ENCODE data around the gene FMC1. TPM values are rescaled to one million over a fixed set of nuclear protein-coding genes. Genes with fewer than 3 reads are reported as not detected.

Gene FMC1
- total RNA-seq, 1 donor from 2014 or later: 10.4 TPM

DNA sequence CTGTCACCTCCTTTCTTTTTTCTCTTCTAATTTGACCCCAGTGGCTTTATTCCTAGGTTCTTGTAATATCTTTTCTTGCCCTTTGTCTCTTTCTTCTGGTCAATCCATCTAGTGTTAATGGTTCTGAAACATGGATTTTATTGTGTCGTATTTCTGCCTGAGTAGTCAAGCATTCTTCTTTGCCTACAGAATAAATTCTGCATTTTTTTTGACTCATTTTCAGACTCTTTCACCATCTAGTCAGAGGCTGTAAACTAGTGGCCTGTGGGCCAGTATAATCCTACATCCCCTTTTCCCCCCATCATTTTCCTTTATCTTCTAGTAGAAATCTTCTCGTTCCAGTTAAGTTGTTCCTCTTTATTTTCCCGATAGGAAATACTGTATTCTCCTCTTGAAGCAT, 48.0 kb downstream of the FMC1 start:
- H3K36me3 Mint-ChIP-seq: peaks cover 35% of the 10 kb centered on the region
- no peak overlapping the region for H3K4me3 Mint-ChIP-seq
- H3K4me1 Mint-ChIP-seq: no peaks in the 10 kb centered on the region
- no peak overlapping the region for H3K27ac Mint-ChIP-seq
- DNase-seq (ENCODE audit: low spot score in 2 of 2, unreplicated experiment in 2 of 2): no peak
- no peaks in the 10 kb centered on the region for H3K9me3 Mint-ChIP-seq
- no peaks in the 10 kb centered on the region for H3K27me3 Mint-ChIP-seq (ENCODE audit: low read depth)
- TF ChIP-seq, protein P1, sequence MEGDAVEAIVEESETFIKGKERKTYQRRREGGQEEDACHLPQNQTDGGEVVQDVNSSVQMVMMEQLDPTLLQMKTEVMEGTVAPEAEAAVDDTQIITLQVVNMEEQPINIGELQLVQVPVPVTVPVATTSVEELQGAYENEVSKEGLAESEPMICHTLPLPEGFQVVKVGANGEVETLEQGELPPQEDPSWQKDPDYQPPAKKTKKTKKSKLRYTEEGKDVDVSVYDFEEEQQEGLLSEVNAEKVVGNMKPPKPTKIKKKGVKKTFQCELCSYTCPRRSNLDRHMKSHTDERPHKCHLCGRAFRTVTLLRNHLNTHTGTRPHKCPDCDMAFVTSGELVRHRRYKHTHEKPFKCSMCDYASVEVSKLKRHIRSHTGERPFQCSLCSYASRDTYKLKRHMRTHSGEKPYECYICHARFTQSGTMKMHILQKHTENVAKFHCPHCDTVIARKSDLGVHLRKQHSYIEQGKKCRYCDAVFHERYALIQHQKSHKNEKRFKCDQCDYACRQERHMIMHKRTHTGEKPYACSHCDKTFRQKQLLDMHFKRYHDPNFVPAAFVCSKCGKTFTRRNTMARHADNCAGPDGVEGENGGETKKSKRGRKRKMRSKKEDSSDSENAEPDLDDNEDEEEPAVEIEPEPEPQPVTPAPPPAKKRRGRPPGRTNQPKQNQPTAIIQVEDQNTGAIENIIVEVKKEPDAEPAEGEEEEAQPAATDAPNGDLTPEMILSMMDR (IDR thresholded peaks at IDR 0.05; ENCODE audit: unreplicated experiment): no peak

DNA sequence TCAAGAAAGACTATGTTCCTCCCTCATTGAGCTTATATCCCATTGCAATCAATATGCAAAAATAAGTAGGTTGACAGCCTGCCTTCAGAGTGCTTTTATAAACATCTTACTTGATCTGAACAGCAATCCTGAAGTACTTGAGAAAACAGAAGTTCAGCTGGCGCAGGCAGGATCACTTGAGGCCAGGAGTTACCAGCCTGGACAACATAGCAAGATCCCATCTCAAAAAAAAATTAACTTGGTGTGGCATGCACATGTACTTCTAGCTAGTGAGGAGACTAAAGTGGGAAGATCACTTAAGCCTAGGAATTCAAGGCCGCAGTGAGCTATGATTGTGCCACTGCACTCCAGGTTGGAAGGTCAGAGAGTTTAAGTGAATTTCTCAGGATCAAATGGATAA, 48.6 kb downstream of the FMC1 start:
- Mint-ChIP-seq H3K4me1 (peaks cover 5% of the 10 kb centered on the region), H3K27me3 (ENCODE audit: low read depth) (no peaks in the 10 kb centered on the region), H3K36me3 (peaks cover 35% of the 10 kb centered on the region), H3K4me3 (no peak overlapping the region), H3K9me3 (no peaks in the 10 kb centered on the region), H3K27ac (no peak overlapping the region)
- no peak for DNase-seq (ENCODE audit: low spot score in 2 of 2, unreplicated experiment in 2 of 2)
- TF ChIP-seq, protein P1 (IDR thresholded peaks at IDR 0.05; ENCODE audit: unreplicated experiment): no peak

DNA sequence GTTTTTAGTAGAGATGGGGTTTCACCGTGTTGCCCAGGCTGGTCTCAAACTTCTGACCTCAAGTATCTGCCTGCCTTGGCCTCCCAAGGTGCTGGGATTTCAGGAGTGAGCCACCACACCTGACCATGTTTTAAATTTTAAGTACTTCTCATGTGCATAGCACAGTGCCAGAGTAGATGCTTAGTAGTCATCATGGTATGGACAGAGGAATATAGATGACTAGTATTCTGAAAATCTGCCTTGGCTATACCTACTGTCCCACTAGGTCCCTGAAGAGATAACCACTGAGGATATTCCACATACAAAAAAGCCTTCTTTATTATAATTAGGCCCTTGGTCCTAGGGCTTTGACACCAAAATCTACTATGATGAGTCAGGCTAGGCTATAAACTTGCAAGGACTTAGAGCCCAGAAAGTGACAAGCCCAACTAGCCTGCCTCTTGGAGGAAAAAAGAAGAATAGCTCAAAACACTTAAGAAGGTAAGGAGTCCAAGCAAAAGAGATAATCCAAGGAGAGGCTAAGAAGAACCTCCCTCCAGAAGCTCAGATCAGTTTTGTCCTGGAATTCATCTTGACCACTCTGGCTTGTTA, 52.6 kb downstream of the FMC1 start:
- Mint-ChIP-seq H3K27ac (no peak overlapping the region), H3K4me1 (peaks cover 28% of the 10 kb centered on the region), H3K9me3 (no peaks in the 10 kb centered on the region), H3K4me3 (no peak overlapping the region), H3K36me3 (peaks cover 29% of the 10 kb centered on the region), H3K27me3 (ENCODE audit: low read depth) (no peaks in the 10 kb centered on the region)
- TF ChIP-seq, protein P1 (IDR thresholded peaks at IDR 0.05; ENCODE audit: unreplicated experiment): no peak
- DNase-seq (ENCODE audit: low spot score in 2 of 2, unreplicated experiment in 2 of 2): no peak

DNA sequence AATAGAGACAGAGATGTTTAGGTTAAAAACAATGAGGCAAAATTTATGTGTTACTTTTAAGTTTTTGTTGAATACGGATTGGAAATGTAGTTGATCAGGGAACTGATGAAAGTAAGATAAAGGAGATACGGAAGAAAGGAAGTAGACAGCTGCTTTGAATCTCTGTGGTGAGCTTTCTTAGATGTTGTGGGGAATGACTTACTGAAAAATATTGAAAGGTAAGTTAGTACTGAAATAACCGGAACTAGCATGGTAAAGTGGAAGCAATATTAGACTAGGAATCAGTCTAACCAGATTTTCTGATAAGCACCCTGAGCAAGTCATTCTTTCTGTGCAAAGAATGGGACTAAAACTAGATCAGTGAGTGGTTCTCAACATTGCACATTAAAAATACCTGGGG, 53.4 kb downstream of the FMC1 start:
- Mint-ChIP-seq H3K4me1 (peaks cover 28% of the 10 kb centered on the region), H3K36me3 (peaks cover 27% of the 10 kb centered on the region), H3K27me3 (ENCODE audit: low read depth) (no peaks in the 10 kb centered on the region), H3K27ac (peak overlapping the region; percentile 36), H3K9me3 (no peaks in the 10 kb centered on the region), H3K4me3 (no peak overlapping the region)
- TF ChIP-seq, protein P1 (IDR thresholded peaks at IDR 0.05; ENCODE audit: unreplicated experiment): no peak
- DNase-seq (ENCODE audit: low spot score in 2 of 2, unreplicated experiment in 2 of 2): no peak

Other genes starting within 250 kb of the FMC1 start
- 23.7 to 24.1 TPM (median 23.7 TPM) in 3 replicates for gene ZC3HAV1, start 231.6 kb upstream of the FMC1 start, total RNA-seq
- gene UBN2, start 110.1 kb upstream of the FMC1 start, total RNA-seq: 31.4 to 34.8 TPM (median 34.4 TPM) in 3 replicates
- gene LUC7L2, start 18.6 kb downstream of the FMC1 start, total RNA-seq: 137 to 145 TPM (median 142 TPM) in 3 replicates
- gene KLRG2, start 142.3 kb downstream of the FMC1 start, total RNA-seq: 1.4 to 1.6 TPM (median 1.4 TPM) in 3 replicates
- gene CLEC2L, start 182.3 kb downstream of the FMC1 start, total RNA-seq: 0.33 to 0.54 TPM (median 0.38 TPM) in 3 replicates